Suprapubic skin (tissue), 4 donors: ENCODE results near the gene EVA1B. TPM values are rescaled to one million over a fixed set of nuclear protein-coding genes. Genes with fewer than 3 reads are reported as not detected.

ENCODE experiments used
- DNase-seq, 2 donors: peaks; one replicate each; pipeline ENCODE4 v3.0.0-alpha.2; 2019; ENCODE audit warnings: low spot score in 2 of 2
- H3K27ac ChIP-seq: fragments of 200-600 bp; sonication (generic); one replicate; pipeline ENCODE4 v1.5.1; 2019
- H3K27me3 ChIP-seq: fragments of 200-600 bp; sonication (generic); one replicate; pipeline ENCODE4 v1.5.1; 2019
- H3K36me3 ChIP-seq: fragments of 200-600 bp; sonication (generic); one replicate; pipeline ENCODE4 v1.5.1; 2019
- H3K4me1 ChIP-seq: fragments of 200-600 bp; sonication (generic); one replicate; pipeline ENCODE4 v1.5.1; 2019
- H3K4me3 ChIP-seq: fragments of 200-600 bp; sonication (generic); one replicate; pipeline ENCODE4 v1.5.1; 2019; ENCODE audit warnings: mild to moderate bottlenecking
- H3K9me3 ChIP-seq: fragments of 200-600 bp; sonication (generic); one replicate; pipeline ENCODE4 v1.5.1; 2019
- CTCF ChIP-seq, 2 donors: fragments of 200-600 bp in 1 of 2; fragments of 450-650 bp in 1 of 2; sonication (generic) in 1 of 2; IDR thresholded peaks; one replicate each; pipeline ENCODE4 v1.5.1; 2016 to 2019; ENCODE audit warnings: antibody characterized with exemption in 2 of 2, mild to moderate bottlenecking in 1 of 2, moderate library complexity in 1 of 2
- EP300 ChIP-seq: sonication (generic); formaldehyde crosslinking; IDR thresholded peaks from one replicate; pipeline ENCODE4 v1.6.1; 2017; ENCODE audit warnings: antibody characterized with exemption
- POLR2A ChIP-seq, 2 donors: fragments of 450-650 bp; IDR thresholded peaks; one replicate each; pipeline ENCODE4 v1.6.1; 2017; ENCODE audit warnings: antibody characterized with exemption in 2 of 2, mild to moderate bottlenecking in 2 of 2, moderate library complexity in 2 of 2
- POLR2AphosphoS5 ChIP-seq, 3 donors: sonication (generic); formaldehyde crosslinking; IDR thresholded peaks; one replicate each; pipeline ENCODE4 v1.6.1; 2017; ENCODE audit warnings: antibody characterized with exemption in 3 of 3
- WGBS: methylation state at CpG from one replicate; pipeline ENCODE4 v1.1.5; 2018; 5-methylcytosine and 5-hydroxymethylcytosine counted together
- total RNA-seq, 4 donors: library from RNA; depleted of rRNA; stranded (reverse); fragments of >200 nt; gene quantifications; one replicate each; pipeline ENCODE4 v1.1.0, GENCODE V29; 2016

Gene EVA1B
- total RNA-seq, 4 donors from 2014 or later: 13.3 to 28.0 (median 19.2) TPM

DNA sequence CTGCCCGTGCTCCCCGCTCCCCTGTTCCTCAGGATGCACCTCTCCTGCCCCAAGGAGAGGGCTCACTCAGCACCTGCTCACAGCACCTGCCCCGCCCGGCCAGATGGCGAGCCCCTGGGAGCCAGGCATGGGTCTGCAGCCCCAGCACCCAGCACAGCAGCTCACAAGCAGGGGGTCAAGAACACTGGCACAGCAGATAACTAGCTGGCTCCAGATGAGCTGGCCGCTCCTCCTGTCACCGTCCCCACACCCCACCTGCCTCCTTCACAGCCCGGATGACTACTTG is 20.9 kb upstream of the EVA1B start:
- 96% methylated on average over 4 of the region's 8 CpGs for WGBS
- H3K4me3 ChIP-seq: no peak overlapping the region
- DNase-seq: no peak
- TF ChIP-seq POLR2AphosphoS5 (IDR thresholded peaks at IDR 0.05): no peak
- TF ChIP-seq EP300: no peak
- no peak for TF ChIP-seq CTCF (IDR thresholded peaks at IDR 0.05)
- no peak for TF ChIP-seq POLR2A (IDR thresholded peaks at IDR 0.05)
- H3K27ac ChIP-seq: no peak overlapping the region
- H3K27me3 ChIP-seq: no peaks in the 10 kb centered on the region
- H3K36me3 ChIP-seq: peaks cover 72% of the 10 kb centered on the region
- peaks cover 12% of the 10 kb centered on the region for H3K4me1 ChIP-seq
- H3K9me3 ChIP-seq: no peaks in the 10 kb centered on the region

DNA sequence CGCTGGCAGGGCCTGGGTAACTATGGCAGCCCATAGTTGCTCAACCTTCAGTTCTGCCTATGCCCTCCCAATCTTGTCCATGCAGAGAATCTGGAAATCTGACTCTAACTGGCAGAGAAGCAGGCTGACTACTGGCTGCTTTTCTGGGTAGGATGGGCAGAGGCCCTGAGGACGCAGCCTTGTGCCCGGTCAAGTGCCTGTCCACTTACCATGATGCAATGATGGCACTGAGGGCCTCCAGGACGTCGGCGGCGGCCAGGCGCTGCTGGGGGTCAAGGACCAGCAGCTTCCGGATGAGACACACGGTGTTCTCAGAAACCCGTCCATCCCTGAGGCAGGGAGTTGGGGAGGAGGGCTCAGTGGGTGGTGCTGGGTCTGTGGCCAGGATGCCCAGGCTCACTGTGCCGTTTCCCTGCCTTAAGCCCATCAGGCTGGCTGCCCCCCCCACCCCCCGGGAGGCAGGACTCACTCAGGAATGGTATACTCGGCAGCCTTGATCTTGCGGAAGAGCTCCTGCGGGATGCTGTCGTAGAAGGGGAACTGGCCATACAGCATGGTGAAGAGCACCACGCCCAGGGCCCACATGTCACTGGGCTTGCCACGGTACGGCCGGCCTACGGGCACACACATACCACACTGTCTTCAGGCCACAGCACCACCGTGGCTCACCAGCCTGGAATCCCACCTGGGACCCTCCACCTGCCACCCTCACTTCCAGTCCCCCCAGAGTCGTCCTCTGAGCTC is 20.4 kb upstream of the EVA1B start:
- peaks cover 11% of the 10 kb centered on the region for H3K4me1 ChIP-seq
- no peak overlapping the region for H3K27ac ChIP-seq
- 94% methylated on average over 3 of the region's 24 CpGs for WGBS
- TF ChIP-seq POLR2AphosphoS5 (IDR thresholded peaks at IDR 0.05) (no peak), EP300 (no peak), POLR2A (IDR thresholded peaks at IDR 0.05) (no peak), CTCF (IDR thresholded peaks at IDR 0.05) (no peak)
- H3K9me3 ChIP-seq: no peaks in the 10 kb centered on the region
- H3K27me3 ChIP-seq: no peaks in the 10 kb centered on the region
- peaks cover 72% of the 10 kb centered on the region for H3K36me3 ChIP-seq
- no peak for DNase-seq
- H3K4me3 ChIP-seq: no peak overlapping the region

DNA sequence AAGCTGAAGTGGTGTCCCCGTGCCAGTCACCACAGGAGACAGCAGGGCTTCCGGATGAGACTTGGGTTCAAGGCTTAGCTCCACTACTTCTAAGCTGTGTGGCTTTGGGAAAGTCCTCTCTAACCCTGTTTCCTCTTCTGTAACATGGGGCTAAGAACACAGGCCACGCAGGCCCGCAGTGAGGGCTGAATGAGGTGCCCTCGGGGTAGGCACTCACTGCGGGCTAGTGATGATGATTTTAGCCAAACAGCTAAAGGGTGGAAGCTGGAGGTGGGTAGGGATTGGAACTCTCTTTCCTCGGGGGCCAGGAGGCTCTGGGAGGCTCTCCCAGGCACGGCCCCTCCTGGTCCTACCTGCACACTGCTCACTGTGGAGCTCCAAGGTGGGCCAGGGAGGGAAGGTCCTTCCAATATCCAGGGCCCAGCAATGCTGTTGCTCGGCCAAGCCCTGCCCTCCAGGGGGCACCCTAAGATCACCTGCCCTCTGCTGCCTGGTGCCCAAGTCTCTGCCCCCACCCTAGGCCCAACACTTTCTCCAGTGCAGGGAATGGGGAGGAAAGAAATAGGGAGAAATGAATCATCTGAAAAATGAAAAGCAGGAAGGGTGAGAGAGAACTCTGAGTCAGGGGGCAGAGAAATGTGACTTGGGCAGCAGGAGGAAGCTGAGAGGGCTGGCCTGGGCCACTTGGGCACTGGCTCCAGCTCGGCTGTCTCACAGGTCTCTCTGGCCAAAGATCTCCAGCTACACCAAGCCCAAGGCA is 19.2 kb upstream of the EVA1B start:
- peaks cover 62% of the 10 kb centered on the region for H3K36me3 ChIP-seq
- H3K27ac ChIP-seq: no peak overlapping the region
- no peaks in the 10 kb centered on the region for H3K9me3 ChIP-seq
- 58% methylated on average over 7 of the region's 10 CpGs for WGBS
- TF ChIP-seq EP300 (no peak), POLR2A (IDR thresholded peaks at IDR 0.05) (no peak), CTCF (IDR thresholded peaks at IDR 0.05) (peak; percentile 17 to 41), POLR2AphosphoS5 (IDR thresholded peaks at IDR 0.05) (no peak)
- H3K27me3 ChIP-seq: no peaks in the 10 kb centered on the region
- peaks cover 11% of the 10 kb centered on the region for H3K4me1 ChIP-seq
- H3K4me3 ChIP-seq: no peak overlapping the region
- DNase-seq: no peak

- peaks cover 53% of the 10 kb centered on the region for H3K36me3 ChIP-seq
- peaks cover 11% of the 10 kb centered on the region for H3K4me1 ChIP-seq
- H3K4me3 ChIP-seq: no peak overlapping the region
- H3K27me3 ChIP-seq: no peaks in the 10 kb centered on the region
- H3K9me3 ChIP-seq: no peaks in the 10 kb centered on the region
- H3K27ac ChIP-seq: no peak overlapping the region
- TF ChIP-seq POLR2AphosphoS5 (IDR thresholded peaks at IDR 0.05) (no peak), POLR2A (IDR thresholded peaks at IDR 0.05) (no peak), CTCF (IDR thresholded peaks at IDR 0.05) (no peak), EP300 (no peak)
- 83% methylated on average over 16 of the region's 34 CpGs for WGBS
- DNase-seq: no peak
Observed at GRCh38 chr1:36341626-36342320, 18.3 kb upstream of the EVA1B start.

GRCh38 chr1:36339615-36340014 is 16.2 kb upstream of the EVA1B start:
- peaks cover 11% of the 10 kb centered on the region for H3K4me1 ChIP-seq
- no peak overlapping the region for H3K27ac ChIP-seq
- DNase-seq: no peak
- H3K9me3 ChIP-seq: no peaks in the 10 kb centered on the region
- peaks cover 35% of the 10 kb centered on the region for H3K36me3 ChIP-seq
- no peaks in the 10 kb centered on the region for H3K27me3 ChIP-seq
- no peak for TF ChIP-seq POLR2A (IDR thresholded peaks at IDR 0.05)
- no peak for TF ChIP-seq CTCF (IDR thresholded peaks at IDR 0.05)
- TF ChIP-seq POLR2AphosphoS5 (IDR thresholded peaks at IDR 0.05): no peak
- TF ChIP-seq EP300: no peak
- no peak overlapping the region for H3K4me3 ChIP-seq
- WGBS: 91% methylated on average over 9 of the region's 9 CpGs
